ENCODE results near the gene CHST3.

DNA sequence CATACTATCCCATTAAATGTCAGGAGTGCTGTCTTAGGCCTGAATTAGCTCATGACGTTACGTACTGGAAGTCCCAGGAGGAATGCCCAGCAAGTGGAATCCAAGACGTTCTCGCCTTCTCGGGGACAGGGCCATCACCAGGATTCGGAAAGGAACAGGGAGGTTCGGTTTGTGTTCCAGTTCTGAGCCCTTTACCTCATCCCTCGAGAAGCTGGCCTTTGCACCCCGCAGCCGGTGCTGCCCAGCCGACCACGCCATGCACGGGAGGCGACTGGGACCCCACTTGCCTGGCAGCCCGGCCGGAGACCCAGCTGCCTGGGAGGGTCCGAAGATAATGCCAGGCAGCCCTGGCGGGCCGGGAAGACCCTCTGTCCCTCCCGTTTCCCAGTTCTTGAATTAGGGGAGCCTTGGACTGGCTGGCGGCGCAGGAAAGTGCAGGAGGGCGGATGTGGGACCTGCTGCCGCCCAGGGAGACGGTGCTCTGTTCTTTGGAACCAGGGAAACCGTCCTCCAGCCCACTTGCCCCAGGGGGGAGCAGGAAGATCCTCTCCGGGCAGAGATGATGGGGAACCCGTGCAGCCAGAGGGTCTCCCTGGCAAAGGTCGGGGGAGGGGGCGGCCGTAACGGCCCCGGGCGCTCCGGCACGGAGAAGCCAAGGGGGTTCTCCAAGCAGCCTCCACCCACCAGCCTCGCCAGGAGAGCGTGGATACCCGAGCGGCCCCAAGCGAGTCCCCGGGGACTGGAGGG is 671 bp upstream of the CHST3 start:
- no peak for TF ChIP-seq POLR2A (IDR thresholded peaks at IDR 0.05)
- TF ChIP-seq, protein P1, sequence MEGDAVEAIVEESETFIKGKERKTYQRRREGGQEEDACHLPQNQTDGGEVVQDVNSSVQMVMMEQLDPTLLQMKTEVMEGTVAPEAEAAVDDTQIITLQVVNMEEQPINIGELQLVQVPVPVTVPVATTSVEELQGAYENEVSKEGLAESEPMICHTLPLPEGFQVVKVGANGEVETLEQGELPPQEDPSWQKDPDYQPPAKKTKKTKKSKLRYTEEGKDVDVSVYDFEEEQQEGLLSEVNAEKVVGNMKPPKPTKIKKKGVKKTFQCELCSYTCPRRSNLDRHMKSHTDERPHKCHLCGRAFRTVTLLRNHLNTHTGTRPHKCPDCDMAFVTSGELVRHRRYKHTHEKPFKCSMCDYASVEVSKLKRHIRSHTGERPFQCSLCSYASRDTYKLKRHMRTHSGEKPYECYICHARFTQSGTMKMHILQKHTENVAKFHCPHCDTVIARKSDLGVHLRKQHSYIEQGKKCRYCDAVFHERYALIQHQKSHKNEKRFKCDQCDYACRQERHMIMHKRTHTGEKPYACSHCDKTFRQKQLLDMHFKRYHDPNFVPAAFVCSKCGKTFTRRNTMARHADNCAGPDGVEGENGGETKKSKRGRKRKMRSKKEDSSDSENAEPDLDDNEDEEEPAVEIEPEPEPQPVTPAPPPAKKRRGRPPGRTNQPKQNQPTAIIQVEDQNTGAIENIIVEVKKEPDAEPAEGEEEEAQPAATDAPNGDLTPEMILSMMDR (IDR thresholded peaks at IDR 0.05), result no peak

Data from lower leg skin (tissue), 3 donors.